ENCODE measurements around the gene INO80C.

INO80C gene

DNA sequence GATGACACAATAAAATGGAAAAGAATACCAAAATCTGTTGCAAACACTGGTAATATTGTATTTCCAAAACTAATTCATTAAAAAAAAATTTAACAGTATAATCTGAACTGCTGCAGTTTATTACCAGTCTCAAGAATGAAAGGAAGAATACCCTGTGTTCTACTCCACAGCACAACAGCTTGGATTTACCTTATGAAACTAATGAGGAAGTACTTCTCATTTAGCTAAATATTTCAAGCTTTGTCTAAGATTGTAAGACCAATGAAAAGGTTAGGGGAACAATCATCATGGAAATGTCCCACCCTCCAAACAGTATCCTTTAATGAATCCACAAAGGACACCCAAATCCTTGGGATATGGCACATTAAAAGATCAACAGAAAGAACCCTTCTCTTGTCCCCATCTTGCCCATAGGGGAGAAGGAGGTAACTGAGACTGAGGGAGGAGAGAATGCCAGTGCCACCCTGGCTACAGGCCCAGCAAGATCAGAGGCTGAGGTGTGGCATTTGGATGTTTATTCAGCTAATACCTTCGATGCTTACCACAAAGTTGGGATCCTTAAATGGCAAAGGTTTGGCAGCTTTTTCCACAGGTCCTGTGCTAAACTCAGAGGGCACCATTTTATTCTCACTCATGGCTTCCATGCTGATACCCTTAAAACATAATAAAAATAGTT, 17.7 kb downstream of the INO80C start:
- H3K4me1 ChIP-seq (ENCODE audit: control insufficient read depth, insufficient read depth, low read length), result peaks cover 40% of the 10 kb centered on the region

DNA sequence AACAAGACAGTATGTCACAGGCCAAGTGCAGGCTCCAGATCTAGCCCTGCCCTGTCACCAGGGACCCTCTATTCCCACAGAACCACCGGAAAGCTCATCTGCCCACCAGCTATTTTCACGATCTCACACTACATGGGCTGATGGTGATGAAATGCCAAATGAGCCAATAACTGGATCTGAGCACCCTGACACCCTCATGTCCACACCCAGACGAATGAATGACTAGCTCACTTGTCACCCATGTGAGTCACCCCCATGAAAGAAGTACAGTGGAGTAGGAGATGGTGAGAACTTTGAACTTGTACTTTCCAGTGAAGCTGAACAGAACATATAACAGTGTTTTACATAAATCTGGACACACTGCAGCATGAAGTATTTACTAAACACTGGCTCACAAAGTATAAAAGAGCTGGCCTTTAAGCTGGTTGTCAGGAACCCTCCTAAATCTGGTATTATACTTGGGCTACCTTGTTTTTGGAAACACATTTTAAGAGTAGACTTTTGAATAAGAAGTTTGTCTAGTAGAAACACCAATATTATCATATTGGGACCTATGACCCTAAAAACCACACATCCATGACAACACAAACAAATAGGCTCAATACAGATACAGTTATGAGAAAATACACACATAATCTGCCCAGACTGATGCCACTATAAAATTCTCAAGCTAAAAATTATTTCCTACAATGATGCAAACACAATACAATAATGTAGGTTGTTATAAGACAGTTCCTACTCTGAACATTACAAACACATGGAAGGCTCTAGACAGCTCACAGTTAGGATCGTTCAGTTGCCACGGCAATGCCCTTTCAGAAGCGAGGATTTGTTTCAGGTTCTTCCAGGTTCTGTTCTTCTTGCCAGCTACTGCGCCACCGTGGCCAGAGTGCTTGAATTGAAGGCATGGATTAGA, 19.0 kb downstream of the INO80C start:
- Histone ChIP-seq H3K4me3 (ENCODE audit: low read length) (no peak overlapping the region), H3K4me2 (ENCODE audit: low read length) (peak overlapping the region; percentile 47), H3K27me3 (ENCODE audit: control insufficient read depth, insufficient read depth, low read length) (no peaks in the 10 kb centered on the region), H3K9me3 (replicated peaks; ENCODE audit: low read length) (no peaks in the 10 kb centered on the region), H3K4me1 (ENCODE audit: control insufficient read depth, insufficient read depth, low read length) (peaks cover 48% of the 10 kb centered on the region), H3K9ac (ENCODE audit: low read depth, low read length) (peak overlapping the region; percentile 73), H3K36me3 (ENCODE audit: insufficient read depth, low read length) (no peaks in the 10 kb centered on the region)

More for the DNA sequence above, 17.7 kb downstream of the INO80C start:
- Histone ChIP-seq H3K36me3 (ENCODE audit: insufficient read depth, low read length) (no peaks in the 10 kb centered on the region), H3K4me3 (ENCODE audit: low read length) (no peak overlapping the region), H3K9me3 (replicated peaks; ENCODE audit: low read length) (no peaks in the 10 kb centered on the region), H3K27me3 (ENCODE audit: control insufficient read depth, insufficient read depth, low read length) (no peaks in the 10 kb centered on the region), H3K9ac (ENCODE audit: low read depth, low read length) (peak overlapping the region; percentile 64), H3K4me2 (ENCODE audit: low read length) (no peak overlapping the region)

DNA sequence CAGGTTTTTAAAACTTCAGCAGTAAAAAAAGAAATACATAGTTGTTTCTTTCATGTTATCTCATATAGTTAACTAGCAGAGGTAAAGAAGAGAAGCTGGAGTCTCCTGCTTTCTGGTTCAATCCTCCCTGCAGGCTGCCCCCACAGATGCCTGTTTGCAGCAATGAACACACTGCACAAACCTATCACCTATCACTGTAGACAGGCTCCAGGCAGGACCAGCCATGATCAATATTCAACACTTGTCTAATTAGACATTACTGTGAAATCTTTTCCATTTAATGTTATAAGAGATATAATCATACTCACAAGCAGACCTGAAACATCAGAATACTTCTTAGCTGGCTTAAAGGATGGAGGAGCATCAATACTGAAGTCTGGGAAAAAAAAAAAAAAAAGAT, 19.8 kb downstream of the INO80C start:
- Histone ChIP-seq H3K27me3 (ENCODE audit: control insufficient read depth, insufficient read depth, low read length) (no peaks in the 10 kb centered on the region), H3K4me3 (ENCODE audit: low read length) (peak overlapping the region; percentile 52), H3K9me3 (replicated peaks; ENCODE audit: low read length) (no peaks in the 10 kb centered on the region), H3K36me3 (ENCODE audit: insufficient read depth, low read length) (no peaks in the 10 kb centered on the region), H3K4me2 (ENCODE audit: low read length) (peak overlapping the region; percentile 47), H3K9ac (ENCODE audit: low read depth, low read length) (peak overlapping the region; percentile 73), H3K4me1 (ENCODE audit: control insufficient read depth, insufficient read depth, low read length) (peaks cover 48% of the 10 kb centered on the region)

DNA sequence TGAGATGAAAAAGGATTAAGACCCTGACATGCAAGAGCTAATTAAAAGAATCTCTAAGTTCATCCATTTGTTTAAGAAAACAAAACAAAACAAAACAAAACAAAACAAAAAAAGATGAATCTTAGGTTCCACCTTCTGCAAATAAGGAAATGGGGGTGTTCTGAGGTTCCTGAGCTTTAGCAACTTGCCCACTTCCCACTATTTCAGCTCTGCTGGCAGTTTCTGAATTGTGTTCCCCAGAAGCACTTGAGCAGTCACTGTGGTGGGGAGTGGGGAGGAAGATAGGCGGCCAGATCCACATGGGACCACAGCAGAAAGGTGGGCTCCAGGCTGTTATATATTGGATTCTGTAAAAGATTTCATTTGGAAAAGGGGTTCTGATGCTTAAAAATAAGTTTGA, 20.3 kb downstream of the INO80C start:
- peak overlapping the region; percentile 73 for H3K9ac ChIP-seq (ENCODE audit: low read depth, low read length)

DNA sequence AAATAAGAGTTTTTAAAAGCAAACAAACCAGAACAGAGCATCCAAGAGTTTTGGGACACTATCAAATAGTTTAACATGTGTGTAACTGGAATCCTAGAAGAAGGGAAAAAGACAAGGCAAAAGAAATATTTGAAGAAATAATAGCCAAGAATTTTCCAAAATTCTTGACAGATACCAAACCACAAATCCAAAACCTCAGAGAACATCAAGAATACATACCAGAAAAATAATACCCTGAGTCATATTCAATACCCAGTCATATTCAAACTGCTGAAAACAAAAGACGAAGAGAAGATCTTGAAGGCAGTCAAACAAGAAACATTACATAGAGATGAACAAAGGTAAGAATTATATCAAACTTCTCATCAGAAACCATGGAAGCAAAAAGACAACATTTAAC, 22.9 kb downstream of the INO80C start:
- peak overlapping the region; percentile 44 for H3K9ac ChIP-seq (ENCODE audit: low read depth, low read length)
- no peaks in the 10 kb centered on the region for H3K36me3 ChIP-seq (ENCODE audit: insufficient read depth, low read length)
- peak overlapping the region; percentile 3 for H3K4me3 ChIP-seq (ENCODE audit: low read length)
- no peaks in the 10 kb centered on the region for H3K9me3 ChIP-seq (replicated peaks; ENCODE audit: low read length)
- H3K27me3 ChIP-seq (ENCODE audit: control insufficient read depth, insufficient read depth, low read length), result no peaks in the 10 kb centered on the region
- H3K4me1 ChIP-seq (ENCODE audit: control insufficient read depth, insufficient read depth, low read length), result peaks cover 41% of the 10 kb centered on the region
- peak overlapping the region; percentile 28 for H3K4me2 ChIP-seq (ENCODE audit: low read length)

More for the DNA sequence above, 20.3 kb downstream of the INO80C start:
- Histone ChIP-seq H3K36me3 (ENCODE audit: insufficient read depth, low read length) (no peaks in the 10 kb centered on the region), H3K4me2 (ENCODE audit: low read length) (peak overlapping the region; percentile 47), H3K4me1 (ENCODE audit: control insufficient read depth, insufficient read depth, low read length) (peaks cover 48% of the 10 kb centered on the region), H3K27me3 (ENCODE audit: control insufficient read depth, insufficient read depth, low read length) (no peaks in the 10 kb centered on the region), H3K9me3 (replicated peaks; ENCODE audit: low read length) (no peaks in the 10 kb centered on the region), H3K4me3 (ENCODE audit: low read length) (peak overlapping the region; percentile 52)

DNA sequence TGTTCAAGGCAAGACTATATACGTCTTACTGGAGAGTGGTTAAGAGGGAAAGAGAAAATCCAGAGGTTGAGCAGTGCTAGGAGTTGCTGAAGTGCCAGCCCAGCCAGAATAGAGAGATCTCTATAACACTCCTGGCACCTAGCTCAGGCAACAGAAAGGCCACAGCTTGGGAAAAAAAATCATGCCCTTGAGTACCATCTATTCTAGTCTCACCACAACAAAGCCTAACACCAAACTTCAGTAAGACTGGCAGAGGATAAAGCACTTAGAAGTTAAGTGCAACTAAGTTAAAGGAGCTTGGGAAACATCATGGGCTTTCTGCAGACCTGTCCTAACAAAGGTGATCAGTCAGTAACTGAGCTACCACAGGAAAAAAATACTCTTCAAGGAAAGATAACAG, 24.2 kb downstream of the INO80C start:
- no peak overlapping the region for H3K9ac ChIP-seq (ENCODE audit: low read depth, low read length)
- peaks cover 35% of the 10 kb centered on the region for H3K4me1 ChIP-seq (ENCODE audit: control insufficient read depth, insufficient read depth, low read length)
- no peak overlapping the region for H3K4me2 ChIP-seq (ENCODE audit: low read length)
- no peaks in the 10 kb centered on the region for H3K27me3 ChIP-seq (ENCODE audit: control insufficient read depth, insufficient read depth, low read length)
- no peaks in the 10 kb centered on the region for H3K9me3 ChIP-seq (replicated peaks; ENCODE audit: low read length)
- H3K4me3 ChIP-seq (ENCODE audit: low read length), result no peak overlapping the region
- no peaks in the 10 kb centered on the region for H3K36me3 ChIP-seq (ENCODE audit: insufficient read depth, low read length)

DNA sequence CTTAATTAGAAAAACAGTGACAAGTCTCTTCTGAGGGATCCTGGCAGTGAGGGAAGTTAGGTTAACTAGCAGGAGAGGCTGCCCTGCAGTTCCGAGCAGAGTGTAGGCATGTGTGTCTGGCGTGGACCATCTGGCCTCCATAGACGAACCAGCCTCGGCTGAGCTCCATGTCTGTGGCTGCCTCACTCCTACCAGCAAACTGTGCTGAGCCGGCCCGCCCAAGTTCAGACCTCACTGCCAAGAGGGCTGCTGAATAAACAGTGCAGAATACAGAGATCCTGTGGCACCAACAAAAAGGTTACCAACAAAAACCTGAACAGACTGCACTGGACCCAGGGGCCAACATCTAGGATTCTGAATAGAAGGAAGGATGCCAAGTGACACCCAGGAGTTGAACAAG, 27.3 kb downstream of the INO80C start:
- H3K4me1 ChIP-seq (ENCODE audit: control insufficient read depth, insufficient read depth, low read length), result peaks cover 21% of the 10 kb centered on the region
- H3K9ac ChIP-seq (ENCODE audit: low read depth, low read length), result no peak overlapping the region
- no peak overlapping the region for H3K4me2 ChIP-seq (ENCODE audit: low read length)
- no peaks in the 10 kb centered on the region for H3K36me3 ChIP-seq (ENCODE audit: insufficient read depth, low read length)
- H3K9me3 ChIP-seq (replicated peaks; ENCODE audit: low read length), result no peaks in the 10 kb centered on the region
- no peaks in the 10 kb centered on the region for H3K27me3 ChIP-seq (ENCODE audit: control insufficient read depth, insufficient read depth, low read length)
- H3K4me3 ChIP-seq (ENCODE audit: low read length), result no peak overlapping the region

DNA sequence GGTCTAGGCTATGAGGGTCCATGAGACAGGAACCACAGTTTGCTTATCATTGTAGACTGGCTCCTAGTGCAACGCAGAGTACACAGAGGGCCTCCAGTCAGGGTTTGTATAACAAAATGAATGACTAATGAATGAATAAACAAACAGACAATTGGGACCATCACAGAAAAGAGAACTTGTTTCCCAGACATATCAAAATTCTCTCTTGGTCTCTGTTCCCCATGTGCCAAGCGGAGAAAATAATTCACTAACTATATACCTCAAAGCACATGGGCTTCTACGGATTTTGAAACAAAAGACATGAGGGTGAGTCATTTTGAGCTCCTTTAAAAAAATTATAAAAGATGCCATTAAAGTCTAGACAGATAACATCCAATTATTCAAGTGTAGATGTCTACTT, 28.0 kb downstream of the INO80C start:
- no peaks in the 10 kb centered on the region for H3K27me3 ChIP-seq (ENCODE audit: control insufficient read depth, insufficient read depth, low read length)
- H3K4me3 ChIP-seq (ENCODE audit: low read length), result no peak overlapping the region
- H3K9me3 ChIP-seq (replicated peaks; ENCODE audit: low read length), result no peaks in the 10 kb centered on the region
- H3K9ac ChIP-seq (ENCODE audit: low read depth, low read length), result no peak overlapping the region
- peaks cover 15% of the 10 kb centered on the region for H3K4me1 ChIP-seq (ENCODE audit: control insufficient read depth, insufficient read depth, low read length)
- no peak overlapping the region for H3K4me2 ChIP-seq (ENCODE audit: low read length)
- no peaks in the 10 kb centered on the region for H3K36me3 ChIP-seq (ENCODE audit: insufficient read depth, low read length)

DNA sequence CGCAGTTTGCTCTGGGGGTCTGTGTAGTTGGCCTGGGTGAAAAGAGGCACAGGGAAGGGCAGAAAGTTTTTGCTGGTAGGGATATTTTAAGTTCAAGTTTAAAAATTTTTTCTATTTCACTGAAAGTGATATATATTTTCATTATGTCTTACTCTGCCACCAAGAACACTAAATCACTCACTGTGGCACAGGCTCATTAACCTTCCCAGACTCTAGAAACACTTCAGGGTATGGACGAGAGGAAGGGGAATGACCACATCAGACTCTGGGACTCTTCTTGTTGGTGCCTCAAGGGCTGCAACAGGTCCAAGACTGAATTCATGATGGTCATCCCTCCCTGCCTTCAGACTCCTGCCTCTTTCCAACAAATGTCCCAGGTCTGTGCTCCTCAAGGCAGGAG, 29.0 kb downstream of the INO80C start:
- no peak overlapping the region for H3K4me3 ChIP-seq (ENCODE audit: low read length)
- H3K4me2 ChIP-seq (ENCODE audit: low read length), result no peak overlapping the region
- H3K27me3 ChIP-seq (ENCODE audit: control insufficient read depth, insufficient read depth, low read length), result no peaks in the 10 kb centered on the region
- H3K9me3 ChIP-seq (replicated peaks; ENCODE audit: low read length), result no peaks in the 10 kb centered on the region
- H3K36me3 ChIP-seq (ENCODE audit: insufficient read depth, low read length), result no peaks in the 10 kb centered on the region
- no peak overlapping the region for H3K9ac ChIP-seq (ENCODE audit: low read depth, low read length)
- H3K4me1 ChIP-seq (ENCODE audit: control insufficient read depth, insufficient read depth, low read length), result peaks cover 9% of the 10 kb centered on the region

DNA sequence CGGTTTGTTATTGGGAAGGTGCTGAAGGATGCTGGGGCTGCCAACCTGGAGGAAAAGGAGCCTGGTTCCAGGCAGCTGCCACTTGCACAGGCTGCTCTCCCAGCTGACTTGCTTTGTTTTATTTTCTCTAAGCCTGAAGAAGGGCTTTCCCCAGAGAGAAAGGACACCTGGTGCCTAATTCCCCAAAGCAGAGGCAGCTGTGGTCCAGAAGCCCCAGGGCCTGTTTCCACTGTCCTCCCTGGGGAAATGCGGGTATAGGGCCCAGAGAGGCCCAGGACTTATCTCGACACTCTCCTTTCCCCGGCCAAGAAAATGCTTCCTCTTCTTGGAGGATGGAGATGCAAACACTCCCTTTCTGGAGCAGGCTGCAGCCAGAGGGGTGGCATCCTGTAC, 30.1 kb downstream of the INO80C start:
- H3K27me3 ChIP-seq (ENCODE audit: control insufficient read depth, insufficient read depth, low read length), result no peaks in the 10 kb centered on the region
- H3K36me3 ChIP-seq (ENCODE audit: insufficient read depth, low read length), result no peaks in the 10 kb centered on the region
- no peak overlapping the region for H3K4me2 ChIP-seq (ENCODE audit: low read length)
- no peak overlapping the region for H3K4me3 ChIP-seq (ENCODE audit: low read length)
- no peaks in the 10 kb centered on the region for H3K9me3 ChIP-seq (replicated peaks; ENCODE audit: low read length)
- H3K4me1 ChIP-seq (ENCODE audit: control insufficient read depth, insufficient read depth, low read length), result peaks cover 15% of the 10 kb centered on the region
- H3K9ac ChIP-seq (ENCODE audit: low read depth, low read length), result no peak overlapping the region

DNA sequence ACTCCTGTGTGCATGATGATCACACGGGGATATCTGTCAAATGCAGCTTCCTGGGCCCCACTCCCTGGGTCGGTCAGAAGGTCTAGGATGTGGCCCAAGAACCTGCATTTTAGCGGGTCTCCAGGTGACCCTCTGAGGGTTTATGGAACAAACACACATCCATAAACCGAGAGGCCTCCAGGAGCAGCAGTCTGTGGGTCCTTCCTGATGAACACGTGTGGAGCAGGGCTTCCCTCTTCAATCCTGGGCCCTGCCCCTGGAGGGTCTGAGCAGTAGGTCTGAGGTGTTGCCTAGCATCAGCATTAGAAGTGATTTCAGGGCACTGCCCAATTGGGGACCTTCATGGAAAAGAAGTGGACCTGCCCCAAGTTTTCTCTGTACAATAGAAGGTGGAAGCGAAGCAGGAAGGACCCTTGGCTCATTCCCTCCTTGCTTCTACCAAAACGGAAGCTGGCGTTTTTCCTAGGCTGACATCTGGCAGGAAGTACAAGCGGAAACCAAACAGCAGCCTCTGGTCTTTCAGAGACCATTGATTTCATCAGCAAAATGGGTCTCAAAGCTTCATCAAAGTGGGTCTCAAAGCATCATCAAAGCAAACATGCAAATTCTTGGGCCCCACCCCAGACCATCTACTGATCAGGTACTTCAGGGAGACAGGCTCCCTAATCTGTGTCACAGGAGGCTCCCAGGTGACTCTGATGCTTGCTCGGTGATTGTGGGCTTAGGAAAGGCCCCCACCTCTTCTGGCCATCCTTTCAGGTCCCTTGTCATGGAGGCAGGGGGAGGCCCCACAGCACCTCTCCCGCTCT, 30.7 kb downstream of the INO80C start:
- no peak overlapping the region for H3K4me2 ChIP-seq (ENCODE audit: low read length)
- no peaks in the 10 kb centered on the region for H3K9me3 ChIP-seq (replicated peaks; ENCODE audit: low read length)
- H3K27me3 ChIP-seq (ENCODE audit: control insufficient read depth, insufficient read depth, low read length), result no peaks in the 10 kb centered on the region
- H3K9ac ChIP-seq (ENCODE audit: low read depth, low read length), result no peak overlapping the region
- H3K4me3 ChIP-seq (ENCODE audit: low read length), result no peak overlapping the region
- H3K36me3 ChIP-seq (ENCODE audit: insufficient read depth, low read length), result no peaks in the 10 kb centered on the region
- peaks cover 15% of the 10 kb centered on the region for H3K4me1 ChIP-seq (ENCODE audit: control insufficient read depth, insufficient read depth, low read length)

Data from skeletal muscle satellite cell (primary cell).